OCI-LY3 (cell line): ENCODE results near the gene STKLD1.

ENCODE experiments used
- EZH2phosphoT487 ChIP-seq: fragments of 200-600 bp; shearing (Covaris generic); IDR thresholded peaks from 2 replicates; pipeline ENCODE4 v1.6.1; 2018; ENCODE audit warnings: antibody characterized with exemption, mixed run types, low read depth
- TF ChIP-seq, protein P1 (sequence below): fragments of 200-600, 300-600 bp; sonication (generic); IDR thresholded peaks from 2 replicates; pipeline ENCODE4 v1.5.1; 2014; ENCODE audit warnings: antibody characterized with exemption, low read length, low read depth

DNA sequence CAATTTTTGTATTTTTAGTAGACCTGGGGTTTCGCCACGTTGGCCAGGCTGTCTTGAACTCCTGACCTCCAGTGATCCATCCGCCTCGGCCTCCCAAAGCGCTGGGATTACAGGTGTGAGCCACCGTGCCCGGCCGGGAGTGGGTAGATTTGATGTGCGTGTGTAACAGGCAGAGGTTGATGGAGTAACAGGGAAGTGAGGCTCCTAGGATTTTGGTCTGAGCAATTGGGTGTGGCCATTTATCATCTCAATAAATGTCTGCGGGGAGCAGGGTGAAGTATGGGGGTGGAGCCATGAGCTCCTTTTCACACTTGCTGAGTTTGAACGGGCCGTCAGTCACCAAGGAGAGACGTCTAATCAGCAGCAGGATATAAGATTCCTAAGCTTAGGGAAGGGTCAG lies 42.8 kb downstream of the STKLD1 start:
- TF ChIP-seq, protein P1, sequence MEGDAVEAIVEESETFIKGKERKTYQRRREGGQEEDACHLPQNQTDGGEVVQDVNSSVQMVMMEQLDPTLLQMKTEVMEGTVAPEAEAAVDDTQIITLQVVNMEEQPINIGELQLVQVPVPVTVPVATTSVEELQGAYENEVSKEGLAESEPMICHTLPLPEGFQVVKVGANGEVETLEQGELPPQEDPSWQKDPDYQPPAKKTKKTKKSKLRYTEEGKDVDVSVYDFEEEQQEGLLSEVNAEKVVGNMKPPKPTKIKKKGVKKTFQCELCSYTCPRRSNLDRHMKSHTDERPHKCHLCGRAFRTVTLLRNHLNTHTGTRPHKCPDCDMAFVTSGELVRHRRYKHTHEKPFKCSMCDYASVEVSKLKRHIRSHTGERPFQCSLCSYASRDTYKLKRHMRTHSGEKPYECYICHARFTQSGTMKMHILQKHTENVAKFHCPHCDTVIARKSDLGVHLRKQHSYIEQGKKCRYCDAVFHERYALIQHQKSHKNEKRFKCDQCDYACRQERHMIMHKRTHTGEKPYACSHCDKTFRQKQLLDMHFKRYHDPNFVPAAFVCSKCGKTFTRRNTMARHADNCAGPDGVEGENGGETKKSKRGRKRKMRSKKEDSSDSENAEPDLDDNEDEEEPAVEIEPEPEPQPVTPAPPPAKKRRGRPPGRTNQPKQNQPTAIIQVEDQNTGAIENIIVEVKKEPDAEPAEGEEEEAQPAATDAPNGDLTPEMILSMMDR: no peak
- no peak for TF ChIP-seq EZH2phosphoT487
